ENCODE results near the gene HSD3B2. TPM values are rescaled to one million over a fixed set of nuclear protein-coding genes. Genes with fewer than 3 reads are reported as not detected.

The HSD3B2 gene
- total and polyA plus RNA-seq, 4 experiments from 2014 or later, result not detected

GRCh38 chr1:119440721-119441307 is 25.9 kb downstream of the HSD3B2 start:
- CTCF ChIA-PET (ENCODE audit: partially characterized antibody), result no interaction called here
- Histone ChIP-seq H3K36me3 (ENCODE audit: insufficient read depth, low read length) (no peaks in the 10 kb centered on the region), H3K9me3 (ENCODE audit: control insufficient read depth in 1 of 2, low read length in 2 of 2) (no peaks in the 10 kb centered on the region), H3K4me3 (ENCODE audit: low read length in 2 of 2) (no peak overlapping the region), H3K27me3 (ENCODE audit: insufficient read depth, low read length) (no peaks in the 10 kb centered on the region), H3K27ac (ENCODE audit: low read depth, low read length) (no peak overlapping the region), H3K4me1 (ENCODE audit: insufficient read depth, low read length) (no peaks in the 10 kb centered on the region)
- peaks cover 0 to 2% (median 0%) of the 10 kb centered on the region in 8 donors for H3K9me3 Mint-ChIP-seq
- H3K36me3 Mint-ChIP-seq, result no peaks in the 10 kb centered on the region
- no peak for DNase-seq
- no peaks in the 10 kb centered on the region for H3K4me1 Mint-ChIP-seq
- no peak overlapping the region for H3K4me3 Mint-ChIP-seq
- POLR2A ChIA-PET (ENCODE audit: partially characterized antibody), result no interaction called here
- no peak overlapping the region for H3K27ac Mint-ChIP-seq
- intact Hi-C loops (cut with micrococcal nuclease), result no loop called here
- H3K27me3 Mint-ChIP-seq, result peaks cover 2 to 3% of the 10 kb centered on the region in 2 donors

DNA sequence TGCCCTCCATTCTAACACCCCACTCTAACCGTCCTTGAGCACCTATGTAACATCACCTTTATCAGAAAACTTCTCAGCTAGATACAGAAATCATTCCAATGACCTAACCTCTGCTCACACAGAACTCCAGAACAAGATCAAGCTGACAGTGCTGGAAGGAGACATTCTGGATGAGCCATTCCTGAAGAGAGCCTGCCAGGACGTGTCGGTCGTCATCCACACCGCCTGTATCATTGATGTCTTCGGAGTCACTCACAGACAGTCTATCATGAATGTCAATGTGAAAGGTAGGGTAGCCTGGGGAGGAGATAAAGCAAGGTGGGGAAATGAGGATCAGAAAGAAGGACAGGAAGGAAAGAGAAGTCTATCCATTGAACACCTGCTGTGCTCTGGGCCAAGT is 27.8 kb downstream of the HSD3B2 start:
- intact Hi-C loops (cut with micrococcal nuclease), result no loop called here
- no peaks in the 10 kb centered on the region for H3K9me3 ChIP-seq (ENCODE audit: control insufficient read depth in 1 of 2, low read length in 2 of 2)
- no peaks in the 10 kb centered on the region for H3K27me3 ChIP-seq (ENCODE audit: insufficient read depth, low read length)
- no peak overlapping the region for H3K4me3 ChIP-seq (ENCODE audit: low read length in 2 of 2)
- H3K4me3 Mint-ChIP-seq, result no peak overlapping the region
- H3K9me3 Mint-ChIP-seq, result peaks cover 0 to 2% (median 0%) of the 10 kb centered on the region in 8 donors
- CTCF ChIA-PET (ENCODE audit: partially characterized antibody), result no interaction called here
- H3K27ac ChIP-seq (ENCODE audit: low read depth, low read length), result no peak overlapping the region
- no peaks in the 10 kb centered on the region for H3K36me3 ChIP-seq (ENCODE audit: insufficient read depth, low read length)
- no peaks in the 10 kb centered on the region for H3K36me3 Mint-ChIP-seq
- no peak for DNase-seq
- H3K4me1 ChIP-seq (ENCODE audit: insufficient read depth, low read length), result no peaks in the 10 kb centered on the region
- POLR2A ChIA-PET (ENCODE audit: partially characterized antibody), result no interaction called here
- no peak overlapping the region for H3K27ac Mint-ChIP-seq
- peaks cover 3 to 5% of the 10 kb centered on the region in 2 donors for H3K27me3 Mint-ChIP-seq
- H3K4me1 Mint-ChIP-seq, result no peaks in the 10 kb centered on the region

GRCh38 chr1:119446321-119446720 is 31.4 kb downstream of the HSD3B2 start:
- peaks cover 2 to 7% of the 10 kb centered on the region in 2 donors for H3K27me3 Mint-ChIP-seq
- Histone ChIP-seq H3K4me1 (ENCODE audit: insufficient read depth, low read length) (no peaks in the 10 kb centered on the region), H3K4me3 (ENCODE audit: low read length in 2 of 2) (no peak overlapping the region), H3K36me3 (ENCODE audit: insufficient read depth, low read length) (no peaks in the 10 kb centered on the region), H3K27me3 (ENCODE audit: insufficient read depth, low read length) (no peaks in the 10 kb centered on the region), H3K9me3 (ENCODE audit: control insufficient read depth in 1 of 2, low read length in 2 of 2) (no peaks in the 10 kb centered on the region), H3K27ac (ENCODE audit: low read depth, low read length) (no peak overlapping the region)
- POLR2A ChIA-PET (ENCODE audit: partially characterized antibody), result no interaction called here
- no peak overlapping the region for H3K4me3 Mint-ChIP-seq
- H3K4me1 Mint-ChIP-seq, result no peaks in the 10 kb centered on the region
- intact Hi-C loops (cut with micrococcal nuclease), result no loop called here
- H3K9me3 Mint-ChIP-seq, result peaks cover 0 to 2% (median 0%) of the 10 kb centered on the region in 8 donors
- H3K36me3 Mint-ChIP-seq, result no peaks in the 10 kb centered on the region
- CTCF ChIA-PET (ENCODE audit: partially characterized antibody), result no interaction called here
- DNase-seq, result no peak
- no peak overlapping the region for H3K27ac Mint-ChIP-seq

DNA sequence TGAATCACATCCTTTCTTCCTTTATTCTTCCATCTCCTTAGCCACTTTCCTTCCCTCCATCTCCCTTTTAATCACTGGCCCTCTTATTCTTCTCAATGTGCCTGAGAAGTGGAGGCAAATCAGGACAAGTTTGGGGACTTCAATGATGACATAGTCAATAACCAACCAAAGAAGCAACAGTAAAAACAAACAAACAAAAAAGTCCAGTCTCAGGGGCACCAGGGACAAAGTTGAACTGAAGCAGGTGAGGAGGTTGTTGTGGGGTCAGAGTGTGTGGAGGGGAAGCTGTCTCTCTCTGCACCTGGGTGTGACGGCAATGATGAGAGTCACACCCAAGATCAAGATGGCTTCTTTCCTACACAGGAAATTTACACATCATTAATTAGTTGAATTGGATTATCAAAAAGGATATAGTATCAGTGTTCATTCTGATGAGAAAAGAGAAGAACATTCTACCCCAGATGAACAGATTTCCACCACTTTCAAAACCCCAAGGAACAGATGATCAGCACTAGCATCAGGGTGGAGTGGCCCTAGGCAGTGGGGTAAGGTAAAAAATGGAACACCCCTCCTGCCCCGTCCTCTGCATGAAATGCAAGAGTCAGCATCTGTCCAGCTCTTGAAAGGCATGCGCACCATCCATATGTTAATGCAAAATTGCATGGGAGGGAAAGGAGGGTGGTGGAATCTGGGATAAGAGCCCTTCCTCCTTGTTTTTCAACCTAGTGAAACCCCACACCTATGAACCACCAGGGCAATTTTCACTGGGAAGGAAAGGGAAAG is 32.6 kb downstream of the HSD3B2 start:
- H3K36me3 Mint-ChIP-seq, result no peaks in the 10 kb centered on the region
- H3K4me1 Mint-ChIP-seq, result no peaks in the 10 kb centered on the region
- Histone ChIP-seq H3K27me3 (ENCODE audit: insufficient read depth, low read length) (no peaks in the 10 kb centered on the region), H3K9me3 (ENCODE audit: control insufficient read depth in 1 of 2, low read length in 2 of 2) (no peaks in the 10 kb centered on the region), H3K27ac (ENCODE audit: low read depth, low read length) (no peak overlapping the region), H3K4me1 (ENCODE audit: insufficient read depth, low read length) (no peaks in the 10 kb centered on the region), H3K36me3 (ENCODE audit: insufficient read depth, low read length) (no peaks in the 10 kb centered on the region), H3K4me3 (ENCODE audit: low read length in 2 of 2) (no peak overlapping the region)
- intact Hi-C loops (cut with micrococcal nuclease), result no loop called here
- H3K27me3 Mint-ChIP-seq, result peaks cover 2 to 7% of the 10 kb centered on the region in 2 donors
- no peak overlapping the region for H3K27ac Mint-ChIP-seq
- ChIA-PET POLR2A (ENCODE audit: partially characterized antibody) (no interaction called here), CTCF (ENCODE audit: partially characterized antibody) (no interaction called here)
- H3K4me3 Mint-ChIP-seq, result no peak overlapping the region
- H3K9me3 Mint-ChIP-seq, result peaks cover 0 to 2% (median 0%) of the 10 kb centered on the region in 8 donors
- no peak for DNase-seq

GRCh38 chr1:119448127-119448511 is 33.2 kb downstream of the HSD3B2 start:
- intact Hi-C loops (cut with micrococcal nuclease), result no loop called here
- DNase-seq, result no peak
- no peak overlapping the region for H3K4me3 Mint-ChIP-seq

DNA sequence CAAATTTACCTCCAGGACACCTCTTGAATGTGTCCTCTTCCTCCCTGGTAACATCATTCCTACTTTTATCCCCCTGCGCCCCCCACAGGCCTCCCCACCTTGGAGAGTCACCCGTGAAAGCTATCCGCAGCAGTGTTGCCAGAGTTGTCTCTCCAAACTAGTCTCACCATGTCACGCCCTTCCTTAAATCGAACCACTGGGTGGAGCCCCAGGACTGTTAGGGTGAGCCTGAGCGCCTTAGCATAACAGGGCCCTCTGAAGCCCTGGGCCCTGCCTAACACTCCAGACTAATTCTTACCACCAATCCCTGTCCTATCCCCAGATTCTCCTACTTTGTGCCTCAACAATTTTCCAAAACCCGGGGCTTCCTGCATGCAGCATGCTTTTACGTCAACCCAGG is 35.0 kb downstream of the HSD3B2 start:
- no peaks in the 10 kb centered on the region for H3K27me3 ChIP-seq (ENCODE audit: insufficient read depth, low read length)
- no peaks in the 10 kb centered on the region for H3K9me3 ChIP-seq (ENCODE audit: control insufficient read depth in 1 of 2, low read length in 2 of 2)
- Mint-ChIP-seq H3K4me3 (no peak overlapping the region), H3K9me3 (peaks cover 0 to 2% (median 0%) of the 10 kb centered on the region in 8 donors), H3K27ac (peak overlapping the region in 1 of 7 donors; percentile 26), H3K36me3 (no peaks in the 10 kb centered on the region), H3K4me1 (no peaks in the 10 kb centered on the region), H3K27me3 (peaks cover 0 to 8% of the 10 kb centered on the region in 2 donors)
- H3K4me3 ChIP-seq (ENCODE audit: low read length in 2 of 2), result no peak overlapping the region
- H3K27ac ChIP-seq (ENCODE audit: low read depth, low read length), result no peak overlapping the region
- intact Hi-C loops (cut with micrococcal nuclease), result no loop called here
- no peak for DNase-seq
- ChIA-PET POLR2A (ENCODE audit: partially characterized antibody) (no interaction called here), CTCF (ENCODE audit: partially characterized antibody) (no interaction called here)
- H3K4me1 ChIP-seq (ENCODE audit: insufficient read depth, low read length), result no peaks in the 10 kb centered on the region
- H3K36me3 ChIP-seq (ENCODE audit: insufficient read depth, low read length), result no peaks in the 10 kb centered on the region

More at GRCh38 chr1:119448127-119448511, 33.2 kb downstream of the HSD3B2 start:
- H3K36me3 Mint-ChIP-seq, result no peaks in the 10 kb centered on the region
- Histone ChIP-seq H3K4me3 (ENCODE audit: low read length in 2 of 2) (no peak overlapping the region), H3K36me3 (ENCODE audit: insufficient read depth, low read length) (no peaks in the 10 kb centered on the region), H3K27me3 (ENCODE audit: insufficient read depth, low read length) (no peaks in the 10 kb centered on the region), H3K27ac (ENCODE audit: low read depth, low read length) (no peak overlapping the region), H3K4me1 (ENCODE audit: insufficient read depth, low read length) (no peaks in the 10 kb centered on the region), H3K9me3 (ENCODE audit: control insufficient read depth in 1 of 2, low read length in 2 of 2) (no peaks in the 10 kb centered on the region)
- no peaks in the 10 kb centered on the region for H3K4me1 Mint-ChIP-seq
- POLR2A ChIA-PET (ENCODE audit: partially characterized antibody), result no interaction called here
- H3K9me3 Mint-ChIP-seq, result peaks cover 0 to 2% (median 0%) of the 10 kb centered on the region in 8 donors
- H3K27ac Mint-ChIP-seq, result no peak overlapping the region
- peaks cover 0 to 7% of the 10 kb centered on the region in 2 donors for H3K27me3 Mint-ChIP-seq
- CTCF ChIA-PET (ENCODE audit: partially characterized antibody), result no interaction called here

DNA sequence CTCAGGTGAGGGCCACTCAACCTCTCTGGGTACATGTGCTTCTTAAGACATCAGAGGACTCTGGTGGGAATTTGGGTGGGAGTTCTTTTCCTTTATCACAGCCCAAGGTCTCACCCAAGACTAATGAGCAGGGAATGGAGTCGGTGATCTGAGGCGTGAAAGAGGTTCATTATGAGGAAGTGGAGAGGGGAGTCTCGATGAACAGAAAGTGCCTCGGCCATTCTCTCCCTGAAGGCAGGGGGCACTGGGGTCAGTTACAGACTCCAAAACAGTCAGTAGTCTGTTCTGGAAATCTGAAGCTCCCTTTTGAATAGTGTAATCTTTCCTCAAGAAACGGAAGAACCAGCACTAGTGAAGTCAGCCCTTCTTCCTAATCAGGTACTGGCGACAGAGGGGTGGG is 36.2 kb downstream of the HSD3B2 start:
- H3K36me3 Mint-ChIP-seq, result no peaks in the 10 kb centered on the region
- no peak overlapping the region for H3K27ac Mint-ChIP-seq
- no peak overlapping the region for H3K4me3 Mint-ChIP-seq
- peaks cover 0 to 2% (median 0%) of the 10 kb centered on the region in 8 donors for H3K9me3 Mint-ChIP-seq
- H3K4me3 ChIP-seq (ENCODE audit: low read length in 2 of 2), result no peak overlapping the region
- no peaks in the 10 kb centered on the region for H3K9me3 ChIP-seq (ENCODE audit: control insufficient read depth in 1 of 2, low read length in 2 of 2)
- POLR2A ChIA-PET (ENCODE audit: partially characterized antibody), result no interaction called here
- peaks cover 0 to 6% of the 10 kb centered on the region in 2 donors for H3K27me3 Mint-ChIP-seq
- no peak for DNase-seq
- intact Hi-C loops (cut with micrococcal nuclease), result no loop called here
- no peaks in the 10 kb centered on the region for H3K4me1 ChIP-seq (ENCODE audit: insufficient read depth, low read length)
- no peak overlapping the region for H3K27ac ChIP-seq (ENCODE audit: low read depth, low read length)
- no peaks in the 10 kb centered on the region for H3K36me3 ChIP-seq (ENCODE audit: insufficient read depth, low read length)
- CTCF ChIA-PET (ENCODE audit: partially characterized antibody), result no interaction called here
- H3K27me3 ChIP-seq (ENCODE audit: insufficient read depth, low read length), result no peaks in the 10 kb centered on the region
- no peaks in the 10 kb centered on the region for H3K4me1 Mint-ChIP-seq
